ENCODE measurements around the gene NTRK1.

NTRK1 gene

GRCh38 chr1:156892190-156893047 lies 31.8 kb downstream of the NTRK1 start:
- Histone ChIP-seq H3K9ac (peak overlapping the region in 2 of 11 experiments; percentile 20 to 50; a peak in 4 of 22 replicates), H3K27me3 (peaks cover 27 to 65% (median 52%) of the 10 kb centered on the region in 11 experiments), H3K4me3 (peak overlapping the region in 7 of 10 experiments; percentile 25 to 68 (median 38); a peak in 11 of 20 replicates), H3K27ac (no peak overlapping the region), H3K9me3 (replicated peaks in 1 of 11) (no peaks in the 10 kb centered on the region), H3K4me1 (peaks cover 26 to 66% (median 51%) of the 10 kb centered on the region in 10 experiments), H3K36me3 (no peaks in the 10 kb centered on the region), H3K4me2 (peak overlapping the region; percentile 65 to 88 (median 76)), H4K20me1 (no peaks in the 10 kb centered on the region; a peak in 1 of 22 replicates)
- no peak for TF ChIP-seq Cebpa-rat (IDR thresholded peaks at IDR 0.05)

- peaks cover 35 to 65% (median 58%) of the 10 kb centered on the region in 10 experiments for H3K4me1 ChIP-seq
- H3K36me3 ChIP-seq = no peaks in the 10 kb centered on the region
- H3K9ac ChIP-seq = peak within 1 kb of the TSS in 9 of 11 experiments; percentile 19 to 62 (median 52); a peak in 14 of 22 replicates
- H3K4me2 ChIP-seq = peak within 1 kb of the TSS; percentile 65 to 88 (median 76)
- peaks cover 27 to 73% (median 52%) of the 10 kb centered on the region in 11 experiments for H3K27me3 ChIP-seq
- H3K27ac ChIP-seq = peak within 1 kb of the TSS in 5 of 11 experiments; percentile 25 to 59 (median 37); a peak in 5 of 22 replicates
- TF ChIP-seq Cebpa-rat (IDR thresholded peaks at IDR 0.05) = no peak
- H3K9me3 ChIP-seq (replicated peaks in 1 of 11) = no peaks in the 10 kb centered on the region
- peak within 1 kb of the TSS; percentile 25 to 68 (median 46); a peak in 14 of 20 replicates for H3K4me3 ChIP-seq
- no peaks in the 10 kb centered on the region; a peak in 1 of 22 replicates for H4K20me1 ChIP-seq
Measured at GRCh38 chr1:156893048-156893953, 32.6 kb downstream of the NTRK1 start, which contains the start of gene PEAR1. PEAR1 (plus strand) TSS chr1:156893718; CDS start chr1:156903927, 10,209 bp downstream.

GRCh38 chr1:156894001-156894400 lies 33.3 kb downstream of the NTRK1 start:
- Histone ChIP-seq H4K20me1 (no peaks in the 10 kb centered on the region; a peak in 1 of 22 replicates), H3K27ac (peak overlapping the region in 2 of 11 experiments; percentile 7 to 38; a peak in 2 of 22 replicates), H3K27me3 (peaks cover 27 to 80% (median 54%) of the 10 kb centered on the region in 11 experiments), H3K4me1 (peaks cover 42 to 68% (median 64%) of the 10 kb centered on the region in 10 experiments), H3K4me2 (peak overlapping the region; percentile 55 to 88 (median 75); a peak in 21 of 22 replicates), H3K4me3 (peak overlapping the region in 8 of 10 experiments; percentile 28 to 68 (median 47); a peak in 10 of 20 replicates), H3K9me3 (replicated peaks in 1 of 11) (no peaks in the 10 kb centered on the region), H3K9ac (peak overlapping the region in 9 of 11 experiments; percentile 19 to 62 (median 52); a peak in 10 of 22 replicates), H3K36me3 (no peaks in the 10 kb centered on the region)
- no peak for TF ChIP-seq Cebpa-rat (IDR thresholded peaks at IDR 0.05)

- Histone ChIP-seq H3K9ac (peak overlapping the region in 3 of 11 experiments; percentile 13 to 52 (median 25); a peak in 3 of 22 replicates), H3K27me3 (peaks cover 27 to 81% (median 59%) of the 10 kb centered on the region in 11 experiments), H3K36me3 (no peaks in the 10 kb centered on the region), H3K27ac (0 out of 22 replicates have a peak overlapping the region, but pooled peaks of 1 of the 11 experiments have one; percentile 6), H4K20me1 (no peaks in the 10 kb centered on the region; a peak in 1 of 22 replicates), H3K4me1 (peaks cover 51 to 75% (median 64%) of the 10 kb centered on the region in 10 experiments), H3K4me3 (no peak overlapping the region), H3K9me3 (replicated peaks in 1 of 11) (no peaks in the 10 kb centered on the region), H3K4me2 (peak overlapping the region; percentile 24 to 88 (median 75); a peak in 21 of 22 replicates)
- TF ChIP-seq Cebpa-rat (IDR thresholded peaks at IDR 0.05) = no peak
Measured at GRCh38 chr1:156894711-156895454, 34.2 kb downstream of the NTRK1 start.

- Histone ChIP-seq H3K36me3 (no peaks in the 10 kb centered on the region), H3K27ac (no peak overlapping the region), H3K9me3 (replicated peaks in 1 of 11) (no peaks in the 10 kb centered on the region), H4K20me1 (no peaks in the 10 kb centered on the region; a peak in 1 of 22 replicates), H3K4me3 (no peak overlapping the region), H3K4me1 (peaks cover 56 to 80% (median 63%) of the 10 kb centered on the region in 10 experiments), H3K9ac (no peak overlapping the region; a peak in 1 of 22 replicates), H3K4me2 (peak overlapping the region in 8 of 11 experiments; percentile 65 to 88 (median 76); a peak in 12 of 22 replicates), H3K27me3 (peaks cover 27 to 81% (median 59%) of the 10 kb centered on the region in 11 experiments)
- no peak for TF ChIP-seq Cebpa-rat (IDR thresholded peaks at IDR 0.05)
Measured at GRCh38 chr1:156895455-156895812, 34.8 kb downstream of the NTRK1 start.

GRCh38 chr1:156895927-156896326 lies 35.3 kb downstream of the NTRK1 start:
- Histone ChIP-seq H3K9me3 (replicated peaks in 1 of 11) (no peaks in the 10 kb centered on the region), H3K4me3 (no peak overlapping the region), H3K4me1 (peaks cover 57 to 85% (median 63%) of the 10 kb centered on the region in 10 experiments), H3K27me3 (peaks cover 27 to 80% (median 58%) of the 10 kb centered on the region in 11 experiments), H3K36me3 (no peaks in the 10 kb centered on the region), H3K27ac (no peak overlapping the region), H4K20me1 (no peaks in the 10 kb centered on the region; a peak in 1 of 22 replicates), H3K4me2 (peak overlapping the region in 2 of 11 experiments; percentile 87 to 88; a peak in 2 of 22 replicates), H3K9ac (no peak overlapping the region)
- TF ChIP-seq Cebpa-rat (IDR thresholded peaks at IDR 0.05) = no peak

- Histone ChIP-seq H3K4me2 (peak overlapping the region; percentile 65 to 85 (median 73)), H3K36me3 (no peaks in the 10 kb centered on the region), H3K4me3 (no peak overlapping the region), H3K4me1 (peaks cover 57 to 91% (median 63%) of the 10 kb centered on the region in 10 experiments), H3K9ac (peak overlapping the region in 3 of 11 experiments; percentile 19 to 53 (median 22); a peak in 3 of 22 replicates), H4K20me1 (no peaks in the 10 kb centered on the region; a peak in 1 of 22 replicates), H3K27ac (no peak overlapping the region), H3K27me3 (peaks cover 27 to 73% (median 52%) of the 10 kb centered on the region in 11 experiments), H3K9me3 (replicated peaks in 1 of 11) (no peaks in the 10 kb centered on the region)
- no peak for TF ChIP-seq Cebpa-rat (IDR thresholded peaks at IDR 0.05)
Measured at GRCh38 chr1:156896490-156897033, 35.9 kb downstream of the NTRK1 start.
